Stimulated activated CD4-positive, alpha-beta T cell treated with anti-CD3 and anti-CD28 coated beads, Interleukin-12 subunit alpha, Interleukin-12 subunit beta, amount 100 ng/mL, for 48 hours (primary cell): Measurements from ENCODE around the gene KLF14.
A peak's percentile ranks its signal among the peaks of the same experiment; 100 is the strongest.
"Not testable (repeated sequence)": the region's sequence is repeated elsewhere in the genome, so short reads cannot be mapped to it uniquely, and the experiment has no call there.

Experiments
- DNase-seq, 3 donors: peaks; one replicate each; pipeline ENCODE4 v3.0.0-alpha.2; 2020; ENCODE audit warnings: low read depth in 2 of 3, low spot score in 1 of 3

KLF14 gene

GRCh38 chr7:130733931-130734814 is at the start of gene KLF14:
Gene KLF14, minus strand, starts transcription at chr7:130734207. Its CDS starts 174 bp downstream, at chr7:130734033.
- peak in 1 of 3 donors; percentile 12 for DNase-seq

- DNase-seq: no peak
Measured at GRCh38 chr7:130781346-130781745, 47.3 kb upstream of the KLF14 start.

- DNase-seq: no peak
Measured at GRCh38 chr7:130777426-130777825, 43.4 kb upstream of the KLF14 start.

DNA sequence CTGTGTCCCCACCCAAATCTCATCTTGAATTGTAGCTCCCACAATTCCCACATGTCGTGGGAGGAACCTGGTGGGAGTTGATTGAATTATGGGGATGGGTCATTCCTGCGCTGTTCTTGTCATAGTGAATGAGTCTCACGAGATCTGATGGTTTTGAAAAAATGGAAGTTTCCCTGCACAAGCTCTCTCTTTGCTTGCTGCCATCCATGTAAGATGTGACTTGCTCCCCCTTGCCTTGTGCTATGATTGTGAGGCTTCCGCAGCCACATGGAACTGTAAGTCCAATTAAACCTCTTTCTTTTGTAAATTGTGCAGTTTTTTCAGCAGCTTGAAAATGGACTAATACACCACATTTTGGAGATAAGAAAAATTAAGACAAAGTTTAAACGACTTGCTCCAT is 38.4 kb upstream of the KLF14 start:
- not testable (repeated sequence) for DNase-seq

DNA sequence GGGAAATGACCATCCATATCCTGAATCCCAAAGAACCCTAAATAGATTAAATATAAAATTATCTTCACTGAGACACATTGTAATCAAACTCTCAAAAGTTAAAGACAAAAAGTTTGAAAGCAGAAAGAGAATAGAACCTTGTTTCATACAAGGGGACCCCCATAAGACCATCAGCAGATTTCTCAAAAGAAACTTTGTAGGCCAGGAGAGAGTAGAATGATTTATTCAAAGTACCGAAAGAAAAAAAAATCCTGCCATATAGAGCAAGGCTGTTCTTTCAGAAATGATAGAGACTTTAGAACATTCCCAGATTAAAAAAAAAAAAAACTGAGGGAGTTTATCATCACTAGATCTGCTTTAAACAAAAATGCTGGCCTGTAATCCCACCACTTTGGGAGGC is 34.8 kb upstream of the KLF14 start:
- DNase-seq: no peak

GRCh38 chr7:130764569-130764968 is 30.6 kb upstream of the KLF14 start:
- DNase-seq: not testable (repeated sequence)

GRCh38 chr7:130758429-130759056 is 24.5 kb upstream of the KLF14 start:
- DNase-seq: no peak

- DNase-seq: no peak
Measured at GRCh38 chr7:130756316-130756715, 22.3 kb upstream of the KLF14 start.

DNA sequence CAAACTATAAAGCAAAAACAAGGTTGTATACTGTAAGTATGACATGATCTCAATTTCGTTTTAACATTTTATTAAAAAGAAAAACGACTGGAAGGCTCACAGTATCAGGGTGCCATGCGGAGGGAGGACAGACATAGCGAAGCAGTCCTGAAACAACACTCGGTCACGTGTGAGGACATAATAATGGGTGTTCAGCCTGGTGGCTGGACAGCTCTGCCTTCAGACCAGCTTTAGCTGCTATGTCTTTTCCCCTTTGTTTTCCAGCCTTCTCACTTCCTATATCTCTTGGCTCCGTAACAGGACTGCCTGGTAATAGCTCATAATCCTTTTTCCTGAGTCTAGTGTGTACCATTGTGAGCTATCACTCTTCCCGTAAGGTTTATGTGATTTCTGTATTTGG is 18.4 kb upstream of the KLF14 start:
- no peak for DNase-seq

GRCh38 chr7:130750755-130751154 is 16.7 kb upstream of the KLF14 start:
- DNase-seq: no peak

DNA sequence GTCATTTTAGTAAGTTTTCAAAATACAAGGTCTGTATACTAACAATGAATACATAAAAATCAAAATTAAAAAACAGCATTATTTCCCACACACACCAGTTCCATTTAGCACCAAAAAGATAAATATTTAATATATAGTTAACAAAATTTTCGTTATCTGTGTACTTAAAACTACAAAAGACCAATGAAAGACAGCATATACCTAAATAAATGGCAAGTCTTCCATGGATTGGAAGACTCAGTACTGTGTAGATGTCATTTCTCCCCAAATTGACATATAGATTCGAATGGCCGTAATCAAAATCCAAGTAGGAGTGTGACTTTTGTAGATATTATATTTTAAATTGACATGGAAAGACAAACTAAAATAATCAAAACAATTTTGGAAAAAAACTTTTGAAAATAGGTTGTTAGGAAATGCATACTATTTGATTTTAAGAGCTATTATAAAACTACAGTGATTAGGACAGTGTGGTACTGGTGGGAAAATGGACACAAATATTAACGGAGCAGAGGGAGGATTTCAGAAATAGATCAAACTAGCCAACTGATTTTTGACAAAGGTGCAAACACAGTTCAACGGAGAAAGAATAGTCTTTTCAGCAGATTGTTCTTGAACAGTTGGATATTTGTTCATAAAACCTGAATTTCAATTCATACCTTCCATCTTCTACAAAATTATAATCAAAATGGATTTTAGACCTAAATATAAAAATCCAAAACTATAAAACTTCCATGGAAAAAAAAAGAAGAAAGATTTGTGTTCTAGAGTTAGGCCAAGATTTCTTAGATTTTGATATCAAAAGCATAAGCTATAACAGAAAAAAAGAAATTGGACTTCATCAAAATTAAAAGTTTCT is 14.8 kb upstream of the KLF14 start:
- DNase-seq: no peak

GRCh38 chr7:130741331-130741995 is 7.5 kb upstream of the KLF14 start:
- no peak for DNase-seq

GRCh38 chr7:130740606-130741005 is 6.6 kb upstream of the KLF14 start:
- no peak for DNase-seq

DNA sequence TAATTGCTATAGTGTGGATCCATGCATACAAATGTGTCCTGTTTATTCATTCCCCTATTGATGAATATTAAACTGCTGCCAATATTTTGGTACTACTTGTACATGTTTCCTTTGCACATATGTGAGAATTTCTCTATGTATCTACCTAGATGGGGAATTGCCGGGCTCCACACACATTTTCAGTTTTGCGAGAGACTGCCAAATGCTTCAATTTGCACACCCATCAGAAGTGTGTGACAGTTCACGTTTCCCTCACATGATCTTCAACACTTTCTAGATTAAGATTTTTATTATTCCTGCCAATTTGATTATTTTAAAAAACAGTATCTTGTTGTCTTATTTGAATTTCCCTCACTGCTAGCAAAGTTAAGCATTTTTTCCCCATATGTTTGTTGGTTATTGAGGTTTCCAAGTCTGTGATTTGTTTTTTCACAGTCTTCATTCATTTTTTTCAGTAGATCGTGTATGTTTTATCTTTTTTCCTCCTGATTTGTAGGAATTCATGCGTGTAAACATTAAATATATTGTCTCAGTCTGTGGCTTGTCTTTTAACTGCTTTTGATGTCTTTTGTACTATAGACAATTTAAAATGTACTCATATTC is 2.4 kb upstream of the KLF14 start:
- DNase-seq: no peak

DNA sequence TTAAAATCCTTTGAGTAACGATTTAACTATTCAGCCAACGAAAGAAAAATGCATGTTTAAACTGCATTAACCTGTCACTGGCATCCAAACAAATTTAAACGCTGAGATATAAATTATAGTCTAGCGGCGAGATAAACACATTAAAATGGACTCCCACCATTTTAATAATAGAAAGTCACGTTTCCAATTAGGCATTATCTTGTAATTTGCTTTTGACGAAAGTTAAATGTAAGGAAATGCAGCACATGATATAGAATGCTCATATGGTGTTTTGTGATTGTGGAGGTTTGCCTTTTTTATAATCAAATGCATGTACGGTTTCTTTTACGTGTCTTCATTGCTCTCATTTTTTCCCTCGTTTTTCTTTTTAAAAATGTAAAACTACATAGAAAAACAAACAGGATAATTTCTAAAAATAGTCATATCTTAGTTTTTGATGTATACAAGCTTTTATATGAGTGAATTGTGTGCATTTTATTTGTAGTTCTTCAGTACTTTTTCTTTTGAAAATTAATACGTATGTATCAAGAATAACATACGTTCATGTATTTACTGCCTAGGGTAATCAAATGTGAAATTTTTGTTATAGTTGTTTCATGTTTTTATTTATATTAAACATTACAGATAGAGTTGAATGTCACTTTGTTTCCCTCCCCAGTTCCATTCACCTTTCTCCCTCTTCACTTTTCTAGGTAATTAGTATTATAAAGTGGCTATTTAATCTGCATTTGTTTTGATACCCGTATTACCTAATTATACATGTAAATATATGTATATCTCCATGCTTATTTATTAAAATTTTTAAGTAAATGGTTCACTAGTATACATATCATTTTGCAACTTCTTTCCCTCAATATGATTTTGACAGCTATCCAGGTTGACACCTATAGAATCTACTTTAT is 1.1 kb upstream of the KLF14 start:
- DNase-seq: no peak

DNA sequence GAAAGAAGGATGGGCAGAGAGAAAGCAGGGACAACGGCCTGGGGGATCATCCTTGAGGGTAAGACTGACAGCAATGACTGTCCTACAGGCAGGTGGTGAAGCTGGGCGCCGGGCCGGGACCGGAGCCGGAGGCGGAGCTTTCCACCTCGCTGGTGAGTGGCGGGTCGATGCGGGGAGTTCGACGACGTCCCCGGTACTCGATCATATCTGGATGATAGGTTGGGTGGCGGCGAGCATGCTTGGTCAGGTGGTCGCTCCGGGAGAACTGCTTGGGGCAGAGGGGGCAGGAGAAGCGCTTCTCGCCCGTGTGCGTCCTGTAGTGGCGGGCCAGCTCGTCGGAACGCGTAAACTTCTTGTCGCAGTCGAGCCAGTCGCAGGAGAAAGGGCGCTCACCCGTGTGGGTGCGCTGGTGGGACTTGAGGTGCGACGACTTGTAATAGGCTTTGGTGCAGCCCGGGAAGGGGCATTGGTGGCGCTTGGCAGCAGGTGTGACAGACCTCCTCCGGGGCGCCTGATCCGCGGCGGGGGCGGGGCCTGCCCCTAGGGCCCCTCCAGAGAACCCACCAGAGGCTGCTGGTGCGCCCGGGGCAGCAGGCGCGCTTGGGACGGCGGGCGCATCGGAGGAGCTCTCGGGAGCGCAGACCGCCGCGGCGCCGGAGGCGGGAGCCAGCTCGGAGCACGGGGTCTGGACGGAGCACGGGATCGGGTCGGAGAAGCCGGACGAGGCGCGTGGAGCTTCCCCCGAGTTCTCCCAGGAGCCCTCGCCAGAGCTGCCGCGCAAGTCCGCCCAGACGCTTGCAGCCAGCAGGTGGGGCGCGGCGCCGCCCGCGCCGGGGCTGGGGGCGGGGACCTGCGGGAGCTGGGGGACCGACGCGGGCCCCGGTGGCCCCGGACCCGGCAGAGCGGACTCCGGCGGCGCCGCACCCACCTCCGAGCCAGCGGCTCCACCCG is 752 bp downstream of the KLF14 start:
- DNase-seq: peak in 1 of 3 donors; percentile 13

DNA sequence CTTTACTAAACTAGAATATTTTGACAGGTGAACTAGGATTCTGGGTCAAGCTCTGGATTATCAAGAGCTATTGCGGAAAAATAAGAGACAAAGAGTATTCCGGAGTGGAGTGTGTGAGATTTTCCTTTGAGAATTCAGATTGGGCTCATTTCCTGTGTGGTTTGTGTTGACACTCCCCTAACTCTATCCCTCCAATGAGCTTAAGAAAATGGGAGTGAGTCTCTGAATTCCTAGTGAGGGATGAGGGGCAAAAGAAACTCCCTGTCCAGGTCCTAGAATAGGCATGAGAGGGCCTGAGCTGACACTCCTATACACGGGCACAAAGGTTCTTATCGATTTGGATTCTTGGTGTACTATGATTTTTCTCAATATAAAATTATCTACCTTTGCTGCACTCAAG is 10.2 kb downstream of the KLF14 start:
- no peak for DNase-seq

- DNase-seq: peak in 1 of 3 donors; percentile 9
Measured at GRCh38 chr7:130721486-130722277, 12.3 kb downstream of the KLF14 start.
